ENCODE results near the gene TPBG. TPM values are rescaled to one million over a fixed set of nuclear protein-coding genes. Genes with fewer than 3 reads are reported as not detected.

The TPBG gene
- total RNA-seq: 52.9 and 62.7 TPM in 2 replicates

GRCh38 chr6:82363428-82364086 lies at the start of gene TPBG:
Gene TPBG (plus strand): TSS chr6:82363817. CDS start chr6:82364962, 1,145 bp downstream.

Other genes starting within 250 kb of the TPBG start
- 67.4 and 82.3 TPM in 2 replicates for gene IBTK, start 116.1 kb upstream of the TPBG start, total RNA-seq

Measured in smooth muscle cell of the umbilical artery (primary cell).